K562 (cell line): ENCODE results near the gene TMEM43. TPM values are rescaled to one million over a fixed set of nuclear protein-coding genes. Genes with fewer than 3 reads are reported as not detected.

Source experiments
- CCNT2 ChIP-seq: IDR thresholded peaks from 2 replicates; pipeline ENCODE4 v1.6.1; 2011; ENCODE audit warnings: borderline replicate concordance, low read depth, mild to moderate bottlenecking, moderate library complexity, mixed read lengths, low read length; ENCODE audit not compliant: insufficient read length; ENCODE audit errors: extremely low read depth
- GABPA ChIP-seq: fragments of 200-800 bp; sonication (Bioruptor generic); conservative IDR thresholded peaks from 2 replicates; pipeline ENCODE4 v1.6.1; 2016; ENCODE audit warnings: low read depth, missing genetic modification characterization, missing compliant biosample characterization
- HIVEP1 ChIP-seq: fragments of 250-450 bp; sonication (Bioruptor Pico); IDR thresholded peaks from 2 replicates; pipeline ENCODE4 v1.4.0; 2020; ENCODE audit warnings: mild to moderate bottlenecking
- KDM1A ChIP-seq, 2 experiments: fragments of 450-650 bp; IDR thresholded peaks; 2 replicates each; pipeline ENCODE4 v1.6.1; 2016; ENCODE audit warnings: mild to moderate bottlenecking in 2 of 2
- LEF1 ChIP-seq: fragments of 450-650 bp; IDR thresholded peaks from 2 replicates; pipeline ENCODE4 v1.6.1; 2016; ENCODE audit warnings: mild to moderate bottlenecking
- MAFK ChIP-seq: IDR thresholded peaks from 2 replicates; pipeline ENCODE4 v1.6.1; 2011; ENCODE audit warnings: low read length, improper control_type of control experiment
- MED1 ChIP-seq: sonication (generic); formaldehyde crosslinking; IDR thresholded peaks from 2 replicates; pipeline ENCODE4 v1.8.1; 2023; ENCODE audit warnings: missing genetic modification reagents, borderline replicate concordance
- MEF2A ChIP-seq: IDR thresholded peaks from 2 replicates; pipeline ENCODE4 v1.6.1; 2011; ENCODE audit warnings: low read depth, mild to moderate bottlenecking, low read length, moderate library complexity; ENCODE audit not compliant: control insufficient read depth
- MTA1 ChIP-seq: fragments of 450-650 bp; IDR thresholded peaks from 2 replicates; pipeline ENCODE4 v1.6.1; 2017; ENCODE audit warnings: borderline replicate concordance
- NFE2 ChIP-seq: IDR thresholded peaks from 2 replicates; pipeline ENCODE4 v1.6.1; 2014; ENCODE audit warnings: antibody characterized with exemption, low read depth
- NFE2L1 ChIP-seq: fragments of 450-650 bp; IDR thresholded peaks from 2 replicates; pipeline ENCODE4 v1.6.1; 2016; ENCODE audit warnings: missing genetic modification characterization, low read depth, mild to moderate bottlenecking, missing compliant biosample characterization, moderate library complexity, borderline replicate concordance
- PRPF4 ChIP-seq: fragments of 200-400 bp; formaldehyde crosslinking; IDR thresholded peaks from one replicate; pipeline ENCODE4 v1.6.1; 2017; ENCODE audit warnings: low read length, low read depth, mild to moderate bottlenecking; ENCODE audit not compliant: insufficient read depth, poor library complexity, severe bottlenecking
- RBM15 ChIP-seq: fragments of 200-400 bp; formaldehyde crosslinking; IDR thresholded peaks from 2 replicates; pipeline ENCODE4 v1.6.1; 2018; ENCODE audit warnings: mild to moderate bottlenecking, low read length, moderate library complexity; ENCODE audit not compliant: insufficient read depth
- U2AF2 ChIP-seq: fragments of 200-400 bp; formaldehyde crosslinking; optimal IDR thresholded peaks from 2 replicates; pipeline ENCODE3; 2017; ENCODE audit warnings: low read depth, mild to moderate bottlenecking, low read length
- ZNF175 ChIP-seq: fragments of 200-800 bp; sonication (Bioruptor generic); IDR thresholded peaks from 2 replicates; pipeline ENCODE4 v1.6.1; 2016; ENCODE audit warnings: low read depth, mild to moderate bottlenecking, missing genetic modification characterization, missing compliant biosample characterization
- ZNF3 ChIP-seq: fragments of 250-450 bp; sonication (Bioruptor Pico); IDR thresholded peaks from 2 replicates; pipeline ENCODE4 v1.5.0; 2021; ENCODE audit warnings: mild to moderate bottlenecking, moderate library complexity
- ZNF696 ChIP-seq: fragments of 250-450 bp; sonication (Bioruptor Pico); conservative IDR thresholded peaks from 2 replicates; pipeline ENCODE4 v1.4.0; 2020; ENCODE audit warnings: mild to moderate bottlenecking, moderate library complexity
- ZNF830 ChIP-seq: fragments of 250-450 bp; sonication (Bioruptor Pico); IDR thresholded peaks from 2 replicates; pipeline ENCODE4 v1.5.0; 2021; ENCODE audit warnings: mild to moderate bottlenecking
- polyA plus RNA-seq, 8 experiments: library from polyadenylated mRNA; depleted of rRNA in 4 of 8; stranded (reverse) in 5 of 8; unstranded in 3 of 8; fragments of >200 nt; fragmentation: Nextera tagmentation in 2 of 8; fragmentation: Illumina TruSeq in 1 of 8; extraction: Ambion mirVana in 2 of 8; extraction: Trizol in 1 of 8; gene quantifications; 2 replicates each; pipeline versions ENCODE4 v1.2.1 to v1.2.3, GENCODE V29; 2011 to 2014; ENCODE audit warnings: inconsistent platforms in 1 of 8, missing spikeins in 1 of 8
- total RNA-seq, 7 experiments: library from RNA; depleted of rRNA in 6 of 7; stranded (reverse); fragments of >200 nt in 6 of 7; fragmentation: Illumina TruSeq in 2 of 7; extraction: Trizol in 2 of 7; gene quantifications; 2 replicates each; pipeline versions ENCODE4 v1.2.1 to v1.2.3, GENCODE V29; 2011 to 2021; ENCODE audit warnings: low replicate concordance in 1 of 7
- TF ChIP-seq, protein P1 (sequence below): sonication (generic); formaldehyde crosslinking; IDR thresholded peaks from 2 replicates; pipeline ENCODE4 v1.8.0; 2022; ENCODE audit warnings: mild to moderate bottlenecking, low read depth, missing genetic modification reagents
- TF ChIP-seq, protein P2 (sequence below), 2 experiments: fragments of 150-350 bp in 1 of 2; IDR thresholded peaks; 2 replicates each; pipeline ENCODE4 v1.6.1; 2012 to 2016; ENCODE audit warnings: low read depth in 2 of 2, low read length in 2 of 2, mild to moderate bottlenecking in 1 of 2, moderate library complexity in 1 of 2
- TF ChIP-seq, protein P3 (sequence below): fragments of 250-450 bp; sonication (Bioruptor Pico); IDR thresholded peaks from 2 replicates; pipeline ENCODE4 v1.8.0; 2021; ENCODE audit warnings: moderate library complexity, mild to moderate bottlenecking, inconsistent platforms

TMEM43 gene
- total and polyA plus RNA-seq, 9 of the 15 experiments (the other 6 are each of a cell fraction or from before 2014, with no cell fraction given): 16.7 to 46.1 (median 35.7) TPM

DNA sequence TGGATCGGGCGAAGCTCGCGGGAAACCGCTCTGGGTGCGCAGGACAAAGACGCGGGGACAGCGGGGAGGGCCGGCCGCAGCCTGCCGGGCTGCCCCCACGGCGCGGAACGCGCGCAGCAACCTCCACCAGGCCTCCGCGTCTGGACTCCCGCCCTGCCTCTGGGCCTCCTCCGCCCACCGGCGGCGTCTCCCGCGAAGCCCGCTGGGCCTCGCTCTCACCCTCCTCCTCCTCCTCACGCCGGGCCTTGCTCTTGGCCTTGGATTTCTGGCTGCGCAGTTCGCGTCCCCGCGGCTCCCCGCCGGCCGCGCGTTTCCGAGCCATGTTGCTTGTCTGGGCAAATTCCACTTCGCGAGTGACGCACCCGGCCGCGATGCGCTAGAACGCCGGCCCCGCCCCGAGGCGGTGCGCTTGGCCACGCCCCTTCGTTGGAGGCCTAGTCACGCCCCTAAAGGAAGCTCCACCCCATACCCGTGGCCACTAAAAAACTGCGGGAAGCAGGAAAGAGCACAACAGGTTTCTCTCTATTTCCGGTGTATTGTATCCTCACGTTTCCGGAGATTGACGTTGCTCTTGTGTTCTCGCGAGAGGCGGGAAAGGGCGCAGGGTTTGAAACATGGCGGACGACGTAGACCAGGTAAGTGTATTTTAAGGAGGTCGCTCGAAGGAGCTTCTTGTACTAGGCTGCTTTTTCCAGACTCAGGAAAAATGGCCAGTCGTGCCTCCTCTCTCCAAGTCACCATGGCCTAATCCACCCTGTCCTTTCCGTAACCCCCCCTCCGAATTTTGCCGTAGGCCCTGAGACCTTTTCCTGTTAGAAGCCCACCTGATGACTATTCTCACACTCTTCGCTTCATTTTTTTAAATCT is 53.6 kb downstream of the TMEM43 start, which contains the start of the genes LSM3 and XPC (continued):
- TF ChIP-seq, protein P1, sequence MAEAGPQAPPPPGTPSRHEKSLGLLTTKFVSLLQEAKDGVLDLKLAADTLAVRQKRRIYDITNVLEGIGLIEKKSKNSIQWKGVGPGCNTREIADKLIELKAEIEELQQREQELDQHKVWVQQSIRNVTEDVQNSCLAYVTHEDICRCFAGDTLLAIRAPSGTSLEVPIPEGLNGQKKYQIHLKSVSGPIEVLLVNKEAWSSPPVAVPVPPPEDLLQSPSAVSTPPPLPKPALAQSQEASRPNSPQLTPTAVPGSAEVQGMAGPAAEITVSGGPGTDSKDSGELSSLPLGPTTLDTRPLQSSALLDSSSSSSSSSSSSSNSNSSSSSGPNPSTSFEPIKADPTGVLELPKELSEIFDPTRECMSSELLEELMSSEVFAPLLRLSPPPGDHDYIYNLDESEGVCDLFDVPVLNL (CRISPR knock-in tag): peak; percentile 87
- TF ChIP-seq HIVEP1 (CRISPR knock-in tag) (no peak), MEF2A (no peak), U2AF2 (no peak), ZNF3 (no peak), MAFK (peak; percentile 40), RBM15 (no peak), ZNF175 (CRISPR knock-in tag) (no peak), KDM1A (IDR thresholded peaks at IDR 0.05) (no peak), PRPF4 (peak; percentile 64), NFE2L1 (tag) (no peak), LEF1 (no peak), GABPA (tag) (peak; percentile 95), MTA1 (0 out of 2 replicates have a peak, but pooled peaks have one; percentile 33), NFE2 (0 out of 2 replicates have a peak, but pooled peaks have one; percentile 8), CCNT2 (peak; percentile 90), MED1 (no peak), ZNF830 (CRISPR knock-in tag) (peak; percentile 71; the same call in 1 of the 2 replicates), ZNF696 (CRISPR knock-in tag) (no peak)
- TF ChIP-seq, protein P2, sequence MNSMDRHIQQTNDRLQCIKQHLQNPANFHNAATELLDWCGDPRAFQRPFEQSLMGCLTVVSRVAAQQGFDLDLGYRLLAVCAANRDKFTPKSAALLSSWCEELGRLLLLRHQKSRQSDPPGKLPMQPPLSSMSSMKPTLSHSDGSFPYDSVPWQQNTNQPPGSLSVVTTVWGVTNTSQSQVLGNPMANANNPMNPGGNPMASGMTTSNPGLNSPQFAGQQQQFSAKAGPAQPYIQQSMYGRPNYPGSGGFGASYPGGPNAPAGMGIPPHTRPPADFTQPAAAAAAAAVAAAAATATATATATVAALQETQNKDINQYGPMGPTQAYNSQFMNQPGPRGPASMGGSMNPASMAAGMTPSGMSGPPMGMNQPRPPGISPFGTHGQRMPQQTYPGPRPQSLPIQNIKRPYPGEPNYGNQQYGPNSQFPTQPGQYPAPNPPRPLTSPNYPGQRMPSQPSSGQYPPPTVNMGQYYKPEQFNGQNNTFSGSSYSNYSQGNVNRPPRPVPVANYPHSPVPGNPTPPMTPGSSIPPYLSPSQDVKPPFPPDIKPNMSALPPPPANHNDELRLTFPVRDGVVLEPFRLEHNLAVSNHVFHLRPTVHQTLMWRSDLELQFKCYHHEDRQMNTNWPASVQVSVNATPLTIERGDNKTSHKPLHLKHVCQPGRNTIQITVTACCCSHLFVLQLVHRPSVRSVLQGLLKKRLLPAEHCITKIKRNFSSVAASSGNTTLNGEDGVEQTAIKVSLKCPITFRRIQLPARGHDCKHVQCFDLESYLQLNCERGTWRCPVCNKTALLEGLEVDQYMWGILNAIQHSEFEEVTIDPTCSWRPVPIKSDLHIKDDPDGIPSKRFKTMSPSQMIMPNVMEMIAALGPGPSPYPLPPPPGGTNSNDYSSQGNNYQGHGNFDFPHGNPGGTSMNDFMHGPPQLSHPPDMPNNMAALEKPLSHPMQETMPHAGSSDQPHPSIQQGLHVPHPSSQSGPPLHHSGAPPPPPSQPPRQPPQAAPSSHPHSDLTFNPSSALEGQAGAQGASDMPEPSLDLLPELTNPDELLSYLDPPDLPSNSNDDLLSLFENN (IDR thresholded peaks at IDR 0.05; ENCODE audit: low read depth in 2 of 2, low read length in 2 of 2): peak in 1 of 2 experiments; percentile 79; a peak in 2 of 4 replicates
- TF ChIP-seq, protein P3, sequence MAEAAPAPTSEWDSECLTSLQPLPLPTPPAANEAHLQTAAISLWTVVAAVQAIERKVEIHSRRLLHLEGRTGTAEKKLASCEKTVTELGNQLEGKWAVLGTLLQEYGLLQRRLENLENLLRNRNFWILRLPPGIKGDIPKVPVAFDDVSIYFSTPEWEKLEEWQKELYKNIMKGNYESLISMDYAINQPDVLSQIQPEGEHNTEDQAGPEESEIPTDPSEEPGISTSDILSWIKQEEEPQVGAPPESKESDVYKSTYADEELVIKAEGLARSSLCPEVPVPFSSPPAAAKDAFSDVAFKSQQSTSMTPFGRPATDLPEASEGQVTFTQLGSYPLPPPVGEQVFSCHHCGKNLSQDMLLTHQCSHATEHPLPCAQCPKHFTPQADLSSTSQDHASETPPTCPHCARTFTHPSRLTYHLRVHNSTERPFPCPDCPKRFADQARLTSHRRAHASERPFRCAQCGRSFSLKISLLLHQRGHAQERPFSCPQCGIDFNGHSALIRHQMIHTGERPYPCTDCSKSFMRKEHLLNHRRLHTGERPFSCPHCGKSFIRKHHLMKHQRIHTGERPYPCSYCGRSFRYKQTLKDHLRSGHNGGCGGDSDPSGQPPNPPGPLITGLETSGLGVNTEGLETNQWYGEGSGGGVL: no peak
